Measurements from ENCODE around the gene FRMPD1.
"Not testable (repeated sequence)": the region's sequence is repeated elsewhere in the genome, so short reads cannot be mapped to it uniquely, and the experiment has no call there.

The FRMPD1 gene

GRCh38 chr9:37650873-37651768 is at the start of gene FRMPD1:
TSS of gene FRMPD1 (plus strand) at chr9:37650954. CDS start at chr9:37692642, 41,688 bp downstream.
- DNase-seq (ENCODE audit: extremely low read depth in 1 of 2, low read depth in 1 of 2) = peak; percentile 11 to 22

- DNase-seq (ENCODE audit: extremely low read depth in 1 of 2, low read depth in 1 of 2) = not testable (repeated sequence)
Observed at GRCh38 chr9:37602061-37602460, 48.7 kb upstream of the FRMPD1 start.

GRCh38 chr9:37602817-37603216 is 47.9 kb upstream of the FRMPD1 start:
- no peak for DNase-seq (ENCODE audit: extremely low read depth in 1 of 2, low read depth in 1 of 2)

DNA sequence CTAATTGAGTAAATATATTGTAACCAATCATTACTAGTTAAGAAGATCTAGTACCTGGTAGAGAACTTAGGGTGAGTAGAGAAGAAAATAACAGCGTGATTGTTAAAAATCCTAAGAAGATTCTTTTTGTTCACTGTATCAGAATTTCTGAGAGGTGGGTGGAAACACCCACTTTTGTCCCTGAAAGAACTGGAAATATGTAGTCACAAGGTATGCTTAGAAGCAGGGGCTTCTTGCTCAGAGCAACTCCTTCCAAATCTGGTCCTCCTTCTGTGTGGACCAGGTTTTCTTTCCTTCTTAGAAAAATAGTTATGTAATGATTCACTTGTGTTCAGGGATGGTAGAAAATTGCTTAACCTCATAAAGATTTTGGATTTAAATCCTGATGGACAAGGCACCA is 46.5 kb upstream of the FRMPD1 start:
- DNase-seq (ENCODE audit: extremely low read depth in 1 of 2, low read depth in 1 of 2) = no peak

DNA sequence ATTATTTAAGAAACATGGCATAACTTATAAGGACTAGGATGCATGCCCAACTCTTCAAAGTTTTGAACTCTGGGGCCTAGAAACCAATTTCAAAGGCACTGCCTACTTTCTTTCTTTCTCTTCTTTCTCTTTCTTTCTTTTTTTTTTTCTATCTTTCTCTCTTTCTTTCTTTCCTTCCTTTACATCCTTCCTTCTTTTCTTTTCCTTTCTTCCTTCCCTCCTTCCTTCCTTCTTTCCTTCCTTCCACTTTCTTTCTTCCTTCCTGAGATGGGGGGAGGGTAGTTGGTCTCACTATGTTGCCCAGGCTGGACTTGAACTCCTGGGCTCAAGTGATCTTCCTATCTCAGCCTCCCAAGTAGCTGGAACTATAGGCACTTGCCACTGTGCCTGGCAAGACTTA is 42.5 kb upstream of the FRMPD1 start:
- DNase-seq (ENCODE audit: extremely low read depth in 1 of 2, low read depth in 1 of 2) = no peak

- DNase-seq (ENCODE audit: extremely low read depth in 1 of 2, low read depth in 1 of 2) = no peak
Observed at GRCh38 chr9:37609735-37610397, 40.9 kb upstream of the FRMPD1 start.

DNA sequence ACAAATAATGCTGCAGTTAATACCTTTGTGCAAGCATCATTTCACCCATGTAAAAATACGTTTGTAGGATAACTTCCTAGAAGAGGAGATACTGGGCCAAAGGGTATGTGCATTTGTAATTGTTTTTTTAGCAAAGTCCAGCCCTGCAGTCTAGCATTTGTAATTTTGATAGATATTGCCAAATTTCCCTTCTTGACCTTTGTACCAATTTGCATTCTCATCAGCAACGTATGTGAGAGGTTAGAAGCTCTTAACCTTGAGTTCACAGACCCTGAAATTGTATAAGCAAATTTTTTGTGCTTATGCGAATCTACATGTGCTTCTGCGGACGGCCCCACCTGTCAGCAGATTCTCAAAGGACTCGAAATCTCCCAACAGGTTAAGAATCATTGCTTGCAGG is 39.7 kb upstream of the FRMPD1 start:
- DNase-seq (ENCODE audit: extremely low read depth in 1 of 2, low read depth in 1 of 2) = no peak

GRCh38 chr9:37611961-37612360 is 38.8 kb upstream of the FRMPD1 start:
- no peak for DNase-seq (ENCODE audit: extremely low read depth in 1 of 2, low read depth in 1 of 2)

- DNase-seq (ENCODE audit: extremely low read depth in 1 of 2, low read depth in 1 of 2) = no peak
Observed at GRCh38 chr9:37617161-37617560, 33.6 kb upstream of the FRMPD1 start.

- DNase-seq (ENCODE audit: extremely low read depth in 1 of 2, low read depth in 1 of 2) = no peak
Observed at GRCh38 chr9:37617832-37618231, 32.9 kb upstream of the FRMPD1 start.

DNA sequence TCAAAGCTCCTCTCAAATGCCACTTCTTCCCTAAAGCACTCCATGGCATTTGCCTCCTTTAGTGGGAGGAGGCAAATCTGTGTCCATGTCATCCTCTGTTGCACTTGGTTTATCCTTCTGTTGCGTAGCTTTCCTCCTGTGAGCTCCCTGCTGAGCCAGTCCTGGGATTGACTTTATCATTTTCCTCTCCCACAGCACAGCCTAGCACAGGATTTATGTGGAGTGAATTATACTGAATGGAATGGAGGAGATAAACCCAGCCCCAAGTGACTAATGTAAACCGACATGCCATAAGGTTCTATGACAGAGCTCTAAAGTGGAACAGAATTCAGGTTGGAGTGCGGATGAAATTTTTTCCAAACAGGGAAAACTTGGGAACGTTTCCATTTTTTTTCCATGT is 31.9 kb upstream of the FRMPD1 start:
- DNase-seq (ENCODE audit: extremely low read depth in 1 of 2, low read depth in 1 of 2) = no peak

- DNase-seq (ENCODE audit: extremely low read depth in 1 of 2, low read depth in 1 of 2) = no peak
Observed at GRCh38 chr9:37619806-37620205, 30.9 kb upstream of the FRMPD1 start.

DNA sequence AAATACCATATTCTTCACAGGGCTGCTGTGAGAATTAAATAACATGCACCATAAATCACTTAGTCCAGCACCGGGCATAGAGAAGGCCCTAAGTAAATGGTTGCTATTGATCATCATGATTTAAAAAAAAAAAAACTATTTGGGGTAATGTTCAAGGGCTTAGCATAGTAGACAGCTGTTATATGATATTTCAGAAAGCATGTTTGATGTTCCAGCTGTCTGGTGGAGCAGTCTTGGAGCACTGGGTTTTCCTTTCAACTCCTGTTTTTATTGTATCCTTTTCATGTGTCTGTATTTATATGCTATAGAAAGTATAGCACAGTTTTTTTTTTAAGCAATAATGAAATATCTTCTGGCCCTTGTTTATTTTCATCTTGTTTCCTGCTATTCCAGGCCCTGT is 30.4 kb upstream of the FRMPD1 start:
- no peak for DNase-seq (ENCODE audit: extremely low read depth in 1 of 2, low read depth in 1 of 2)

DNA sequence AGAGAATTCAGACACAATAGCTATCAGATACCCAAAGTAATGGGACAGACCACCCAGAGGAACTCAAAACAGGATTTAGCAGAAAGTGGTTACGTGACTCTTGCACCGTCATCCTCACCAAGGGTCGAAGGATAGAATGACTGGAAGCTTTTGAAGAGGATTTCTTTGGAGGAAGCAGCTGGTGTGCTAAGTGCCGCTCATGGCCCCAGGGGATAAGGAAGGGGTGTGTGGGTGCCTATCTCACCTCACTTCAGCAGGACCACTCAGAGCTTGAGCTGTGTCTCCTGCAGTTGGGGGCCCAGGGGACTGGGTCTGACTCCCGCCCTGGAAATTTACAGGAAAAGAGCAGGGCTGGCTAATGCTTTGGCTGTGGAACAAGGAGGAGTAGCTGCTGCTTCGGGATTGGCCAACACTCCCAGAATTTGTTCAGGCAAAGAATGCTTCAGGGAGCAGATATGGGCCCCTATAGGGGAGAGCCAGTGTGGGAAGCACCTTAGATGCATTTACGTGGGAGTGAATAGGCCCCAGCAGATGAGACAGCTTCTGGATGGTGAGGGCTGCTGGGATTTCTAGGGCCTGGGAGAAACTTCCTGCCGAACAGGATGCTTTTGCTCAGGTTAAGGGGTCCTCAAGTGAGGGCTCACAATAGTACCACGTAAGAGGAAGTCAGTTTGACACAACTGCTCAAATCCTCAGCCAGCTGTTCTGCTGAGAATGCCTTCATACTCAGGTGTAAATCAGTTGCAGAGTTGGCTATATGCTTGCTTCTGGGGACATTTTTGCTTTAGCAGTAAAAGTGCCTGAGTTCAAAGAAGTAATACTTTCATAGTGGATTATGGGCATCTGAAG is 29.3 kb upstream of the FRMPD1 start:
- DNase-seq (ENCODE audit: extremely low read depth in 1 of 2, low read depth in 1 of 2) = no peak

GRCh38 chr9:37622462-37622861 is 28.3 kb upstream of the FRMPD1 start:
- no peak for DNase-seq (ENCODE audit: extremely low read depth in 1 of 2, low read depth in 1 of 2)

- no peak for DNase-seq (ENCODE audit: extremely low read depth in 1 of 2, low read depth in 1 of 2)
Observed at GRCh38 chr9:37623267-37623666, 27.5 kb upstream of the FRMPD1 start.

DNA sequence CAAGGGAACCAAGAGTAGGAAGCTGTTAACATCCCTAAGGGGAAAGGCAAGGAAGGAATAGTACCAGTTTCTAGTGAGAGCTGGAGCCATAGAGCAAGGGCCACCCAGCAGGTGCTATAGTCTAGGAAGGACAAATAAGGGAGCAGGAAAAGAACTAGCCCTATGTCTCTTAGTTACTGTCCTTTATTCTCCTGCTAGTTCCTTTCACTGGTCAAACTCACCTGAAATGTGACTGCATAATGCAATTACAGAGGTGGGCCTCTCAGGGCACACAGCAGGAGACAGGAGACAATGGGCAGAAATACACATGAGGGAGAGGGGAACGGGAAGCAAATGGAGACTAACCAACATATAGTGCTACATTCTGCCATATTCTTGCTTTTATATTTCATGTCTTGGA is 26.7 kb upstream of the FRMPD1 start:
- no peak for DNase-seq (ENCODE audit: extremely low read depth in 1 of 2, low read depth in 1 of 2)

DNA sequence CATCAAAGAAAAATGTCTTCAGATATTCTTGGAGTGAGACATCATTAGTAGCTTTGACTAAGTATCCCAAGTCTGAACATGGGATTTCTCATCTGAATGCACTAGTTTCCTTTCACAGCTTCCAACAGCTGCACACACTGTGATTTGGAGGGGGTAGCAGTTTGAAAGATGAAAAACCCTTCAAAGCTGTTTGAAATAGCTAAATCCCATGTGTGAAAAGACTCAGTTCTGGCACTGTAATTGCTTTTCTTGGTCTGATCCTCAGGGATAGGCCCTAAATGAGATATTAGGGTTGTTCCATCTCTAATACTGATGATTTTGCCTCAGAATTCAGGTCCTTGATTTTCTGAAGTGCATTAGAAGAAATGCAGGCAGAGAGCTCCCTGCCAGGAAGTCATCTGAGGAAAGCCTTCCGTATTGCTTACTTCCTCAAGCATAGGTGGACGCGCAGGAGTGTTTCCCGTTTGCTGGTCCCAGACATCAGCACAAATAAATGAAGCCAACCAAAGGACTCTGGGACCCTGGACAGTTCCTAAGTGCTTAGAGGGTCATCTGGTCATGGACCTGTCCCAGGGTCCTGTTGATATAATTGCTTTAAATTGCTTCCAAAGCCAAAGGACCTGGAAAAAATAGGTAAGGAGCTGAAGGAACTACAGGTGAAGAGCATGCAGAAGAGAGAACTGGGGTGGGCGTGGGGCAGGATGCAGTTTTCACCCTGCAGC is 25.6 kb upstream of the FRMPD1 start:
- no peak for DNase-seq (ENCODE audit: extremely low read depth in 1 of 2, low read depth in 1 of 2)

GRCh38 chr9:37625758-37626147 is 25.0 kb upstream of the FRMPD1 start:
- DNase-seq (ENCODE audit: extremely low read depth in 1 of 2, low read depth in 1 of 2) = no peak

- DNase-seq (ENCODE audit: extremely low read depth in 1 of 2, low read depth in 1 of 2) = no peak
Observed at GRCh38 chr9:37626708-37627292, 24.0 kb upstream of the FRMPD1 start.
